Activated naive CD4-positive, alpha-beta T cell treated with Interleukin-2 at 50 U/mL for 16 hours (primary cell): ENCODE measurements around the gene ACOT12.
"Not testable (repeated sequence)": the region's sequence is repeated elsewhere in the genome, so short reads cannot be mapped to it uniquely, and the experiment has no call there.

Experiments used
- DNase-seq: peaks from one replicate; pipeline ENCODE4 v3.0.0-alpha.2; 2020

ACOT12 gene

DNA sequence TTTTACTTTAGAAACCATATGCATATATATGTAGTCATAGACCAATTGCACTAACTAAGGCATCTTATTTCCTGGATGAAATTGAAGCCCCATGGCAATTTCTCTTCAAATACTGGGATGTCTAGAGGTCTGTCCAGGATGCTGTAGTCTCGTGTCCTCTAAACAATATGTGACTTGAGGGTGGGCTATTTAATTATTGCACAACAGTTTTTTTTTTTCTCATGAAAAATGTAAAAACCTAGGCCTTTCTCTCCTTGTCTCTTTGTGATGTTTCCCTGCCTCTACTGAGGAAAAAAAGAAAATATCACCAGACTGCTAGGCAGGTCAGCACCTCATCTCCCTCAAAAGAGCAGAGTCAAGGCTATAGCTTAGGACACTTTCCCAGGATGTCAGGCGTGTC, 58.0 kb downstream of the ACOT12 start:
- no peak for DNase-seq

DNA sequence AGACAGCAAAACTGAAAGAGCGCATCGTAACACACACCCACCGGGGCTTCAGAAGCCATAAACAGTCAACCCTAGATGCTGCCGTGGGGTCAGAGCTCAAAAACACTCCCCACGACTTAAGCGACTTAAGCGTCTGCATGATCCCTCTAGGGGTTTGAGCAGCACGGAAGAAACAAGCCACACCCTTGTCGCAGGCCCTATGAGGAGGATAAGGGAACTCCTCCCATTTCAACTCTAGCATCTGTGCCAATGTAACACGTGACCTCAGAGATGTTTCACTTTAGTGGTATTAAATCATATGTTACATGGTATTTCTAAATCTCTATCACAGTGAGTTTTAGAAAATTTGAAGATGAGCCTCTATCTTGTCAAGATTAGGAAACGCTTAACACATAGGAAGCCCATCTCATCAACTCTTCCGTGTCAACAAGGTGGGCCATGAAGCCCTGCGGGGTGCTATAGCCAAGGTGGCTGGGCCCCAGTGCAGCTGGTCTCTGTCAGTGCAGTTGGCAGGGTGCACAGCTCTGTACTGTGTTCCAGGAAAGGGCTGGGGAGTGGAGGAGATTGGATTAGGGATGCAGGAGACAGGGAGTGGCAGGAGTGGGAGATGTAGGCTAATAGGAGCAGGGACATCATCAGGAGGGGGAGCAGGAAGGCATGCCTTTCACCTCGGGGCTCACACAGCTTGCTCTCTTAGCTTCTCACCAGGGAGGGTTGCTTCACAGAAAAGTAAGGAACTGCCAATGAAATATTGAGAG, 59.5 kb downstream of the ACOT12 start:
- DNase-seq, result no peak

DNA sequence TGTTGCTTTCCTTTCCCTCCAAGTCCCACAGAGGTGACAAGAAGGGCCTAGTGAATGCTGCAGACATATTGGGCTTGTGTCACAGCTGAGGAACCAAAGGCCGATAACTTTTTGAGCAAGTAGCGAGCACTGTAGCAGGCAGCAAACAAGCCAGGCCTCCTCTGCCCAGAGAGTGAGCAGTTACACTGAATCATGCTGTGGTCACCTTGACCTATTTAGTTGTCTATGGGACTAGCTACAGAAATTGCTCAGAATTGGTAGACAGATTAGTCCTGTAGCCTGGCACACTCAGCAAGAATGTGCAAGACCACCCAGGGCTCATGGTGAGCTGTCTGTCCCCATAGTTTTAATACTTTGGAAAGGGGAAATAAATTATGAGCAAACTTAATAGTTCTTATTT, 67.4 kb downstream of the ACOT12 start:
- no peak for DNase-seq

DNA sequence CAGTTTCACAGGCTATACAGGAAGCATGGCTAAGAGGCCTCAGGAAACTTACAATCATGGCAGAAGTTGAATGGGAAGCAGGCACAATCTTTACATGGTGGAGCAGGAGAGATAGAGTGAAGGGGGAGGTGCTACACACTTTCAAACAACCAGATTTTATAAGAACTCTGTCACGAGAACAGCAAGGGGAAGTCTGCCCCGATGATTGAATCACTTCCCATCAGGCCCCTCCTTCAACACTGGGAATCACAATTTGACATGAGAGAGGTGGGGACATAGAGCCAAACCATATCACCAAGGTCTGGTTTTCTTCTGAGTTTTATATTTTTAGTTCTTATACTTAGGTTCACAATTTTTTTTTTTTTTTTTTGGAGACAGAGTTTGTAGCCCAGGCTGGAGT, 76.4 kb downstream of the ACOT12 start:
- no peak for DNase-seq

DNA sequence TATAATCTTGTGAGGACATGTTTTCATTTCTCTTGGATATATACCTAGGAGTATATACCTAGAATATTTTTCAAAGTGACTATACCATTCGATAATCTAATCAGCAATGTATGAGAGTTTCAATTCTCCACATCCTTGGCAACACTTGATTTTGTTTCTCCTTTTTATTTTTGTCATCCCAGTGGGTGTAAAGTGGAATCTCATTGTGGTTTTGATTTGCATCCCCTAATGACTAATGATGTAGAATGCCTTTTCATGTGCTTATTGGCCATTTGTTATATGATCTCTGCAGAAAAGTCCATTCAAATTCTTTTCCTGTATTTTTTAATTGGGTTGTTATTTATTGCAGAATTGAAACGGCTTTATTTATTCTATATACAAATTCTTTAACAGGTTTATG, 77.4 kb downstream of the ACOT12 start:
- DNase-seq, result no peak

DNA sequence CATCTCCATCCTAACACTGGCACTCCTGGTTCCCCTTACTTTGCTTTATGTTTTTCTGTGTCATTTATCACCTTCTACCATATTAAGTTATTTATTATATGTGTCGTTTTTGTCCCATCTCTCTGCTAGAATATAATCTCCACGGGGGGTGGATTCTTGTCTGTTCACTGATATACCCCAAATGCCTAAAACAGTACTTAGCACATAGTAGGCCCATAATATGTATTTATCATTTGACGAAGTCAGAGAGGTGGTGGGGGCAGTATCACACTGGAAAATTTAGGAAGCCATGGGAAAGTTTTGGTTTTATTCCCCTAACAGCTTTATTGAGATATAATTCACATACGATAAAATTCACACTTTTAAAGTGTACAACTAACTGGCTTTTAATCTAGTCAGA, 78.1 kb downstream of the ACOT12 start:
- no peak for DNase-seq

DNA sequence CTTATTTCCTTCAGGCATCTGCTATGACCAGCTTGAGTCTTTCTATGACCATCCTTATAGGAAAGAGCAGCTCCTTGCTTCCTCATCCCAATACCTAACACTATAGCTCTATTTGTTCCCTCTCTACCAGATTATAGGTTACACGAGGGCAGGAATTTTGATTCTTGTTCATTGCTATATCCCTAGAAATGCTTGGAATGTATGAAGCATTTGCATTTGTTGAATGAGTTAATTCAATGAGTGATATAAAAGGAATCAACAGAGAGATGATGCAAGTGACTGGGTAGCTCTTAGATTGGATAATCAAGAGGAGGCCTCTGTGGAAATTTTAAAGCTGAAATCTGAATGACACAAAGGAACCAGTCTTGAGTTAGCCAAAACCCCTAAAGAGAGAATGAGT, 78.6 kb downstream of the ACOT12 start:
- no peak for DNase-seq

DNA sequence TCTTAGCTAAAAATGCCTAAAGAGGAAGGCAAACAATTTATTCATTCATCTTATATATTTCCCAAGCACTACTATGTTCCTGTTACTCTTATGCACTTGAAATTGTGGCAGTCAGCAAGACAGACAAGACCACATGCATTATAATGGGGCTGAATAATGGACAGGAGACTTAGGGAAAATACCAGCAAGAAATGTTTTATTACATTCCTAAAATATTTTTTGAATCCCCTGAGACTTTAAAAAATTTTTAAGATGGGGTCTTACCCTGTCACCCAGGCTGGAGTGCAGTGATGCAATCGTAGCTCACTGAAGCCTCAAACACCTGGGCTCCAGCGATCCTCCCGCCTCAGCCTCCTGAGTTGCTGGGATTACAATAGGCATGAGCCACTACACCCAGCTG, 79.4 kb downstream of the ACOT12 start:
- no peak for DNase-seq

DNA sequence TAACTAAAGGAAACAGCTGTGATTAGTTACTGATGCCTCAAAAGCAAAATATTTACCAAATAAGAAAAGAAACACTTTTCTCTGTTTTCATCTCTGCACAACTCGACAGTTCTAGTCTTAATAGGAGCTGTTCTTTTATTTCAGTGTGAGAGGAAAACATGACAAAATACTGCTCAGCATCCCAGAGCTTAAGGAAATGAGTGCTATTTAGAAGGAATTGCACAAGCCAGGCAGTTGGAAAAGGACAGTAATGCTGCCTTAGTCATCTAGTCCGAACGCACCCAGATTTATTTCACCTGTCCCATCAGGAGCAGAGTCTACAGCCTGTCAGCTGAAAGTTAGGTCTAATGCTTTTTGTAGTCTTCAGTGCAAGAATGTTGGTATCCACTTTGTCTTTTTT, 80.2 kb downstream of the ACOT12 start:
- no peak for DNase-seq

DNA sequence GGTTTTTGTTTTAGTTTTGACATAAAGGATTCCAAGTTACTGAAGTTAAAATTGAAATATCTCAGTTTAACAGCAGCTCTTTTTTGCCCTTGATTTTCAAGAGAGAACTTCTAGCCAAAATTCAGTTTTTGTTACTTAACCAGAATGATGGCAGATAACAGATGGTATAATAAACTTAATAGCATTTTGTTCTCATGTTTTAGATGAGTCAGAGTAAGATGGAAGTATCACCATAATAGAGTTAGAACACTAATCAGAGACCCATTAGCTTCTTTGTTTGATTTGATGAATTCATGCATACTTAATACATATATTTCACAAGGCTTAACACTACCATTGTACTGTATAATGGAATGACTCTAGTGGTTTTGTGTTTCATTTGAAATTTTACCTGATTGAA, 80.7 kb downstream of the ACOT12 start:
- DNase-seq, result no peak

DNA sequence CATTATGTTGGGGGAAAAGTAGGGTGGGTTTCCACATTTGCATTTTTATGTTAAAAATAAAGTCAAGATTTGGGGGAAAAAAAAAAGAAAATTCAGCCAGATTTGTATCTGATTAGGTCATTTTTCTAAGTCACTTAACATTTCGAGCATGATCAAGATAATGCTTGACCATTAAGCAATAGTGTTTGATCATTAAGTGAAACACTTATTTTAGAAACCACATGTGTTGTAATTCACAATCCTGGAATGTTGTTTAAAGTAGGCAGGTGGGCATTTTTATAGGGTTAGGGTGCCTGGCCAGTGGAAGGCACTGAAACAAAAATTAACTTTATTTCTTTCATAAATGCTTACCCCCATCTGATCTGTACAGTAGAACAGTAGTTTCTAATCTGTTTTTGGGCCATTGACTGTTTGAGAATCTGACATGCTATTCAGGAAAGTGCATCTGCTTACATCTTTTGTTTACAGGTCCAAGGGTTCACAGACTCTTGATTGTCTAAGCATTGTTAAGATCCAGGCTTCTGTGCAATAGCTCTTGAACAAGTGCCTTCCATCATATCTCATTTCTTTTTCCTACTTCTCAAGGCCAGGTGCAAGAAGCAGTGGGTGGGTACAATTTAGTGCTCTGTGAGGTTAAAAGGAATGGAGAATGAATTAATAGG, 83.4 kb downstream of the ACOT12 start:
- DNase-seq, result no peak

DNA sequence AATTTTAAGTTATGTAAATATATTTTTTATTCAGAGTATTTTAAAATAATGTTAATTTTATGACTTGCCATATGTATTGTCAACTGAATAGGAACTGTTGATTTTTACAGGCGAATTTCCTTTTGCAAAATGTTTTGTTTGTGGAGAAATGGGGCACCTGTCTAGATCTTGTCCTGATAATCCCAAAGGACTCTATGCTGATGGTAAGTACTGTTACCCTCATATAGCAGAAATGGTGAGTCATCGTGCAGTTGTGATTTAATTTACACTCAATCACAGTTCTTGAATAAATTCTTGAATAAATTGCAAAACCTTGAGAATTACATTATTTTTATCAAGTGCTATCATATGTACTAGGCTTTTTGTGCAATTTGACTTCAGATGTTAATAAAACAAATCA, 85.1 kb downstream of the ACOT12 start:
- DNase-seq, result no peak

DNA sequence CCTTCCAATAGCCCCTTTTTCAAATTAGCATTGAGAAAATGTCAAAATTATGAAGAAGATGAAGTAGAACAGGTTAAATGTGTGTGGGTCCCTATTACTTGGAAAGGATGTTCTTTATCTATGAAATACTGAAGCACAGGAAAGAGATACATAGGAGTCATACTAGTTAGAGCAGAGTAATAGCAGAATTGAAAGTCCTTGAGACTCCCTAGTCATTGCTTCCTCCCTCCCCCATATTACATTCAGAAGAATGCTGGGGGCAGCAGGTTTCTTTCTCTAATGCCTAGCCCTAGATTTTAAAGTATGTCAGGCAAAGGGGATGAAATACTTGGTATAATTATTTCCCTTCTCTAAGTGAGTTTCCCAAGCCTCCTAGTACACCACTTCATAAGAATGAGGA, 88.1 kb downstream of the ACOT12 start:
- no peak for DNase-seq

DNA sequence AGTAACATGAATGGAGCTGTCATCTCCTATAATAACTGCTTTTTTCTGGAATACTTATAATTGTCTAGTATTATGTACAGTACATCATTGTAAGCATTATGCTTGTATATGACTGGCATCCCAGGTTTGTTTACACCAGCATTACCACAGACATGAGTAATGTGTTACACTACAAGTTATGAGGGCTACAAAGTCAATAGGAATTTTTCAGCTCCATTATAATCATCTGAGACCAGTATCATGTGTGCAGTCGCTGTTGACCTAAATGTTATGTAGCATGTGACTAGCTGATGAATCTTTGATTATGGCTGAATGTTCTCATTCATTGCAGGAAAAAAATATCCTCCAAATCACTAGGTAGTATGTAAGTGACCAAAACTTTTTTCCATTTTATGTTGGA, 90.4 kb downstream of the ACOT12 start:
- DNase-seq, result no peak

DNA sequence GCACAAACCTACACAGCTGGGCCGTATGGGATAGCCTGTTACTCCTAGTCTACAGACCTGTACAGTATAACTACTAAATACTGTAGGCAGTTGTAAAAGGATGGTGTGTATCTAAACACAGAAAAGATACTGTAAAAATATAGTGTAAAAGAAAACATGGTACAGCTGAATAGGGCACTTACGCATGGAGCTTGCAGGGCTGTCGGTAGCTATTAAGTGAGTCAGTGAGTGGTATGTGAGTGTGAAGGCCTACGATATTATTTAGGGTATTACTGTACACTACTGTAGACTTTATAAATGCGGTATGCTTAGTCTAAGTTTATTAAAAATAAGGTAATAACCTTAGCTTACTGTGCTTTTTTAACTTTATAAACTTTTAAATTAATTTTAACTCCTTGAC, 91.3 kb downstream of the ACOT12 start:
- DNase-seq, result no peak

DNA sequence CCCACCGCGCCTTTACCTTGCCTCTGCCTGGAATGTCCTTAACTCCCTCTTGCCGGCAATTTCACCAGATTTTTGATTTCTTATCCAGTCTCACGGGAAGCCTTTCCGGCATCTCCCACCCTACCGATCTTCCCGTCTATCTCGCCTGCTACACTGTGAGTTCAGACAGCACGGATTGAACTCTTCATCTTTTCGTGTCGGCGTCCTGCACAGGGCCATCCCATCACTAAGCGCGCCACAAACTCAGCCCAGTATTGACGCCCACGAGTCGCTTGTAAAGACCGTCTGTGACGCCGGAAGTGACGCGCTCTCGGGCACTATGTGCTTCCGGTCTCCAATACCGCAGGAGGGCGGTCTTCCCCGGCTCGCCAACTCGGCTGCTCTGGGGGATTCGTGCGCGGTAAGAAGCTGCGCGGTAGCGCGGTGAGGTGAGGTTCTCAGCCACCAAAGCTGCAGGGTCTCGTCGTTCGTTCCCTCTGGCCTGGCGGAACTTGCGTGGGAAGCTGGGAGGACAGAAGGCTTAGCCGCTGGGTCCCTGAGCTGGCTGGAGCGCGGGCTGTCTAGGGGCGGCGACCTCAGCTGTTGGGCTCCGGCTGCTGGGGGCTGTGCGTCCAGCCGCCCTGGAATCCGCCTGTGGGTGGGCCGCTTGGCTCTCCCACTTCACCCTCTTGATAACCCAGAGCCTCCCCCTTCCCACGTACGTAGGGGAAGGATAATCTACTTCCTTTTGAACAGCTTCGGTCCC, 92.5 kb downstream of the ACOT12 start, which contains the start of gene ZCCHC9:
Gene ZCCHC9 (plus strand): TSS at position 317 of the 745 bp plus-strand sequence. CDS start 3,171 bp downstream, outside the sequence.
- peak; percentile 92 for DNase-seq

DNA sequence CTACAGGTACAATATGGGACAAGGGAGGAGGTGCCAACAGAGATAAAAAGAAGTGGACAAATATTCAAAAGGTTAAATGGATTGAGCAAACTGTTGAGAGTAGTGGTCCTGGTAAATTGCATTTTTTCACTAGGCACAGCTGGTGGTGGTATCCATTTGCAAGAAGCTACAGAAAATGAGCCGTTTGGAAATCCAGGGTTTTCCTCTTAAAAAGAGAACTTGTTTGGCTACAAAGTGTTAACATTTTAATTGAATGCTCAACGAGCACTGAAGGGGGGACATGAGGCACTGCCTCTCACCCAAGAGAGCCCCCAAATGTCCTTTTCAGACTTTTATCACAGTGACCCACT, 93.0 kb downstream of the ACOT12 start:
- DNase-seq, result no peak

DNA sequence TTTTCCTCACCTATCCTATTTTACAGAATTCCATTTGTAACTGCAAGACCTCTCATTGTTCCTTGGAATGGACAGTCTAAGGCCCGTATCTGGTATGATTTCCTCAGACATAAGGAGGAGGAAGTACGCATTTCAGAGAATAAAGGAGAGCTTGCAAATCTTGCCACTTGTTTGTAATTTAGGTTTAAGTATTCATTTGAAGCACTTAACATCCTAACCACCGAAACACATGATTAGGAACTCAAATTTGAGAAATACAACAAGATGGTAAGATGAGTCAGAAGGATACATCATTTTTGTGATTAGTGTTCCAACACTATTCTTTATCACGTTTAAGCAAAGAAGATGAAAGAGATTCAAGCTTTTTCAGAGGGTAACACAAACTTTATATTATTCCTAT, 96.4 kb downstream of the ACOT12 start:
- no peak for DNase-seq

DNA sequence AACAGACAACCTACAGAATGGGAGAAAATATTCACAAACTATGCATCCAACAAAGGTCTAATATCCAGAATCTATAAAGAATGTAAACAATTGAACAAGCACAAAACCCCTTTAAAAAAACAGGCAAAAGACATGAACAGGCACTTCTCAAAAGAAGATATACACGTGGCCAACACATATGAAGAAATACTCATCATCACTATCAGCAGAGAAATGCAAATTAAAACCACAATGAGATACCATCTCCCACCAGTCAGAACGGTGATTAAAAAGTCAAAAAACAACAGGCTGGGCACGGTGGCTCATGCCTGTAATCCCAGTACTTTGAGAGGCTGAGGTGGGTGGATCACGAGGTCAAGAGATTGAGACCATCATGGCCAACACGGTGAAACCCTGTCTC, 99.9 kb downstream of the ACOT12 start:
- not testable (repeated sequence) for DNase-seq

DNA sequence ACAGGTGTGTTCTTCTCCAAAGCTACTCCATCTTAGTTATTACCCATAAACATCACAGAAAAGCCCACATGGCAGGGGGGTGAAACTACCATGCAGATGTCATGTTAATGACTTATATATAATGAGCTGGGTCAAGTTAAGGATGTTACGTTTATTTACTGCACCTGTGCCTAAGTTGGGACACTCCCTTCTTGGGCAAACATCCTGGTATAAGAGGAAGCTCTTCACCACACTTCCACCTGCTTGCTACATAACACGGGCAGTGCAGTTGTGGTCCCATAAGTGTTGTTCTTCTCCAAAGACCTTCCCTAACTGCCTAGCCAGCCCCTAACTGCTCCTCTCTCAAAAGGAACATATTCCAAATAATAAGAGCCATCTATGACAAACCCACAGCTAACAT, 101.8 kb downstream of the ACOT12 start:
- no peak for DNase-seq

DNA sequence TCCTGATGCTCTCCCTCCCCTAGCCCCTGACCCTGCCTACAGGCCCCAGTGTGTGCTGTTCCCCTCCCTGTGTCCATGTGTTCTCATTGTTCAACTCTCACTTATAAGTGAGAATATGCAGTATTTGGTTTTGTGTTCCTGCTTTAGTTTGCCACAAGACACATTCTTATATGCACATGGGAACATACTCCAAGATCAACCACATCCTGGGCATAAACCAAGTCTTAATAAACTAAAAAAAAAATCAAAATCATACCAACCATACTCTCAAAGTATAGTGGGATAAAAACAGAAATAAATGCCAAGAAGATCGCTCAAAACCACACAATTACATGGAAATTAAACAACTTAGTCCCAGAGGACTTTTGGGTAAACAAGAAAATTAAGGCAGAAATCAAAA, 103.8 kb downstream of the ACOT12 start:
- DNase-seq, result no peak

DNA sequence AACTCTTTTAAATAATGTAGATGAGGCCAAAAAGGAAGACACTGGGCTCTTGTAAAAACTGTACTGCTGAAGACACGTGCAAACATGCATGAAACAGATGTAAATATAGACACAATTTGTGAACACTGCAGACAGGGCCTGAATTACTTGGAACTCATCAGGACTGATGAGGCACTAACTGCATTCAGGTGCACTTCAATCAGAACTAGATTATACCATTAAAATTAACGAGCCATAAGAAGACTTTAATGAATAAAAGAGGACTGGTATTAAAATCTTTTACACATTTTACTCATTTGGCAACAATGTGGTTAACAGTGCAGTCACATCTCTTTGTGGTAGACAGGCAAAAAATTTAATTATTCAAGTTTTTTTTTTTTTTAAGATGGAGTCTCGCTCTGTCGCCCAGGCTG, 105.9 kb downstream of the ACOT12 start:
- DNase-seq, result no peak

DNA sequence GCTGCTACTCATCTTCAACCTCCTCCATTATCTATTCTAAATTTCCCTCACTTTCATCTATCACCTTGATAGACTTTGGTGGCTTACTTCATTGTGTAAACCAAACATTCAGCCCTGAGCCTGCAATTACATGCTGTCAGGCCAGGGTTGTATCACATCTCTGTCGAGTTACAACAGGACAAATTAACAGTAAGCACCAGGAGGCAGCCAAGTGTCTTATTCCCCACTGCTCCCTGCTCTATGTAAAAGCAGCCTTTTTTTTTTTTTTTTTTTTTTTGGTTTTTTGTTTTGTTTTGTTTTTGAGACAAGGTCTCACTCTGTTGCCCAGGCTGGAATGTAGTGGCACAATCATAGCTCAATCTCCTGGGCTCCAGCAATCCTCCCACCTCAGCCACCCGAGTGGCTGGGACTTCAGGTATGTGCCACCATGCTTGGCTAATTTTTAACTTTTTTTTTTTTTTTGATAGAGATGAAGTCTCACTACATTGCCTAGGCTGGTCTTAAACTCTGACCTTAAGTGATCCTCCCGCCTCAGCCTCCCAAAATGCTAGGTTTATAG, 107.8 kb downstream of the ACOT12 start:
- DNase-seq, result no peak

DNA sequence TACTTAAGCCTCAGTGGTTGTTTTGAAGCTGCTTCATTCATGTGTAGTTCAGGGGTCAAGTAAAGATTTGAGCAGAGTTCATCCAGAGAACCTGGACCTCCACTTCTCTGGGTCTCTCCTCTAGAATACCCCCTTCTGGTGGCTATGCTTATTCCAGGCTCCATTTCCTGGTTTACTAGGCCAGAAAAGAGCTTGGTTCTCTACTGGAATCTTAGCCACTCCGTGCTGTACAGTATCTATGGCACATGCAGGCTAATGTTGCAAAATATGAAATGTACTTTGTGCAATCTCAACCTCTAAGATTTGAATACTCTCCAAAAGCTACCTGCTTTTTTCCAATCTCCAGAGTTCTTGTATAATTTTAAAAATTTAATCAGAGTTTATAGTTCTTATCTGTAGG, 110.0 kb downstream of the ACOT12 start:
- no peak for DNase-seq
